Neutrophil (primary cell): Measurements from ENCODE around the gene C6orf118.

Experiments used
- H3K27ac ChIP-seq: fragments of 200-600 bp; sonication (generic); 2 replicates; pipeline ENCODE4 v1.5.1; 2016; ENCODE audit warnings: mild to moderate bottlenecking, moderate library complexity
- H3K27me3 ChIP-seq: fragments of 200-600 bp; sonication (generic); 2 replicates; pipeline ENCODE4 v1.6.0; 2016; ENCODE audit warnings: mild to moderate bottlenecking
- H3K36me3 ChIP-seq: fragments of 200-600 bp; sonication (generic); 2 replicates; pipeline ENCODE4 v1.5.1; 2017
- H3K4me1 ChIP-seq, 2 experiments: fragments of 200-600 bp in 1 of 2; sonication (generic) in 1 of 2; 1 replicate in 1 of 2; 2 replicates in 1 of 2; pipeline versions ENCODE4 v1.5.1 to v1.6.1; 2013 to 2016; ENCODE audit warnings: low read depth in 1 of 2, low read length in 1 of 2, mild to moderate bottlenecking in 1 of 2, moderate library complexity in 1 of 2; ENCODE audit not compliant: control insufficient read depth in 1 of 2, insufficient read depth in 1 of 2
- H3K4me3 ChIP-seq, 2 experiments: fragments of 200-600 bp in 1 of 2; sonication (generic) in 1 of 2; 1 replicate in 1 of 2; 2 replicates in 1 of 2; pipeline ENCODE4 v1.5.1; 2013 to 2016; ENCODE audit warnings: low read depth in 1 of 2, low read length in 1 of 2, mild to moderate bottlenecking in 1 of 2, moderate library complexity in 1 of 2
- H3K9me3 ChIP-seq: fragments of 200-600 bp; sonication (generic); 2 replicates; pipeline ENCODE4 v1.5.1; 2016
- TF ChIP-seq, protein P1 (sequence below): fragments of 200-600 bp; sonication (generic); IDR thresholded peaks from 2 replicates; pipeline ENCODE4 v1.5.1; 2016; ENCODE audit warnings: antibody characterized with exemption

The C6orf118 gene

GRCh38 chr6:165298875-165299274, 10.5 kb downstream of the C6orf118 start:
- no peak overlapping the region for H3K27ac ChIP-seq
- TF ChIP-seq, protein P1, sequence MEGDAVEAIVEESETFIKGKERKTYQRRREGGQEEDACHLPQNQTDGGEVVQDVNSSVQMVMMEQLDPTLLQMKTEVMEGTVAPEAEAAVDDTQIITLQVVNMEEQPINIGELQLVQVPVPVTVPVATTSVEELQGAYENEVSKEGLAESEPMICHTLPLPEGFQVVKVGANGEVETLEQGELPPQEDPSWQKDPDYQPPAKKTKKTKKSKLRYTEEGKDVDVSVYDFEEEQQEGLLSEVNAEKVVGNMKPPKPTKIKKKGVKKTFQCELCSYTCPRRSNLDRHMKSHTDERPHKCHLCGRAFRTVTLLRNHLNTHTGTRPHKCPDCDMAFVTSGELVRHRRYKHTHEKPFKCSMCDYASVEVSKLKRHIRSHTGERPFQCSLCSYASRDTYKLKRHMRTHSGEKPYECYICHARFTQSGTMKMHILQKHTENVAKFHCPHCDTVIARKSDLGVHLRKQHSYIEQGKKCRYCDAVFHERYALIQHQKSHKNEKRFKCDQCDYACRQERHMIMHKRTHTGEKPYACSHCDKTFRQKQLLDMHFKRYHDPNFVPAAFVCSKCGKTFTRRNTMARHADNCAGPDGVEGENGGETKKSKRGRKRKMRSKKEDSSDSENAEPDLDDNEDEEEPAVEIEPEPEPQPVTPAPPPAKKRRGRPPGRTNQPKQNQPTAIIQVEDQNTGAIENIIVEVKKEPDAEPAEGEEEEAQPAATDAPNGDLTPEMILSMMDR: no peak
- no peaks in the 10 kb centered on the region for H3K27me3 ChIP-seq
- H3K36me3 ChIP-seq: no peaks in the 10 kb centered on the region
- H3K4me3 ChIP-seq: no peak overlapping the region
- H3K4me1 ChIP-seq: no peaks in the 10 kb centered on the region
- H3K9me3 ChIP-seq: no peaks in the 10 kb centered on the region

DNA sequence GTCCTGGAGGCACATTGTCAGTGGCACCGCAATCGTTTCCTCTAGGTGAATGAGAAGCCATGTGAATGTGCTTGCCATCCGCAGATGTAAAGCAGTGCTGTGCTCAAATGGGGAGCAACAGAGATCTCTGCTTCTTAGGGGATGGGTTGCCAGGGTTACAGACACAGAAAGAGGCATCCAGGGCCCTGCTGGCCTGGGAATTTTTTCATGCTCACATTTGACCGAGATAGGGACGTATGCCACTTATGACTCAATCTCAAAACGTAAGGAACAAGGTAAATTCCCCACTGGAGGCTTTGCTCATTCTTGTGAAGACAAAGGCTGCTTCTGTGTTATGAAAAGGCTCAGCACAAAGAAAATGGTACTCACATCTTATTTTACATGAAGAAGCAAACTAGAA, 11.0 kb downstream of the C6orf118 start:
- no peaks in the 10 kb centered on the region for H3K27me3 ChIP-seq
- TF ChIP-seq, protein P1: no peak
- no peaks in the 10 kb centered on the region for H3K36me3 ChIP-seq
- H3K9me3 ChIP-seq: no peaks in the 10 kb centered on the region
- H3K4me1 ChIP-seq: no peaks in the 10 kb centered on the region
- no peak overlapping the region for H3K27ac ChIP-seq
- H3K4me3 ChIP-seq: no peak overlapping the region

GRCh38 chr6:165292657-165293056, 16.7 kb downstream of the C6orf118 start:
- H3K27me3 ChIP-seq: no peaks in the 10 kb centered on the region
- H3K36me3 ChIP-seq: no peaks in the 10 kb centered on the region
- no peak overlapping the region for H3K27ac ChIP-seq
- TF ChIP-seq, protein P1: no peak
- H3K9me3 ChIP-seq: no peaks in the 10 kb centered on the region
- no peak overlapping the region for H3K4me3 ChIP-seq
- no peaks in the 10 kb centered on the region for H3K4me1 ChIP-seq

- Histone ChIP-seq H3K9me3 (no peaks in the 10 kb centered on the region), H3K27ac (no peak overlapping the region), H3K4me3 (no peak overlapping the region), H3K36me3 (no peaks in the 10 kb centered on the region), H3K27me3 (no peaks in the 10 kb centered on the region), H3K4me1 (no peaks in the 10 kb centered on the region)
- TF ChIP-seq, protein P1: no peak
Measured at GRCh38 chr6:165274611-165275010, 34.8 kb downstream of the C6orf118 start.

GRCh38 chr6:165272585-165272984, 36.8 kb downstream of the C6orf118 start:
- Histone ChIP-seq H3K27me3 (no peaks in the 10 kb centered on the region), H3K4me3 (no peak overlapping the region), H3K4me1 (no peaks in the 10 kb centered on the region), H3K9me3 (no peaks in the 10 kb centered on the region), H3K36me3 (no peaks in the 10 kb centered on the region), H3K27ac (no peak overlapping the region)
- TF ChIP-seq, protein P1: no peak

GRCh38 chr6:165268987-165269386, 40.4 kb downstream of the C6orf118 start:
- H3K36me3 ChIP-seq: no peaks in the 10 kb centered on the region
- H3K4me3 ChIP-seq: no peak overlapping the region
- H3K9me3 ChIP-seq: no peaks in the 10 kb centered on the region
- no peaks in the 10 kb centered on the region for H3K4me1 ChIP-seq
- TF ChIP-seq, protein P1: no peak
- H3K27me3 ChIP-seq: no peaks in the 10 kb centered on the region
- no peak overlapping the region for H3K27ac ChIP-seq
